OCI-LY1 (cell line): ENCODE data around the gene GRK4.
"Not testable (repeated sequence)": the region's sequence is repeated elsewhere in the genome, so short reads cannot be mapped to it uniquely, and the experiment has no call there.

Experiments
- H2AFZ ChIP-seq: fragments of 200-600 bp; sonication (generic), shearing (Covaris generic); 2 replicates; pipeline ENCODE4 v1.6.0; 2014; ENCODE audit warnings: antibody characterized with exemption, mild to moderate bottlenecking, low read length
- H3F3A ChIP-seq: fragments of 200-600 bp; sonication (generic), shearing (Covaris generic); 2 replicates; pipeline ENCODE4 v1.6.0; 2014; ENCODE audit warnings: mild to moderate bottlenecking, antibody characterized with exemption, low read length, moderate library complexity; ENCODE audit not compliant: insufficient read depth
- H3K27ac ChIP-seq: fragments of 200-600 bp; sonication (generic); 2 replicates; pipeline ENCODE4 v1.5.1; 2014; ENCODE audit warnings: low read length, mixed run types, mild to moderate bottlenecking, low read depth; ENCODE audit not compliant: poor library complexity, severe bottlenecking
- H3K27me3 ChIP-seq: fragments of 200-600 bp; sonication (generic); 2 replicates; pipeline ENCODE4 v1.6.0; 2014; ENCODE audit warnings: antibody characterized with exemption, mild to moderate bottlenecking, low read length, moderate library complexity; ENCODE audit not compliant: insufficient read depth
- H3K36me3 ChIP-seq: fragments of 200-600 bp; sonication (generic); 2 replicates; pipeline ENCODE4 v1.6.1; 2014; ENCODE audit warnings: mild to moderate bottlenecking, antibody characterized with exemption, low read length, moderate library complexity, mixed read lengths; ENCODE audit not compliant: insufficient read depth
- H3K4me1 ChIP-seq: fragments of 200-600 bp; sonication (generic); 2 replicates; pipeline ENCODE4 v1.5.1; 2014; ENCODE audit warnings: mild to moderate bottlenecking, low read length, moderate library complexity; ENCODE audit not compliant: insufficient read depth, severe bottlenecking
- H3K4me2 ChIP-seq: fragments of 200-600 bp; sonication (generic), shearing (Covaris generic); 2 replicates; pipeline ENCODE4 v1.6.1; 2014; ENCODE audit warnings: low read length
- H3K4me3 ChIP-seq: fragments of 200-600 bp; sonication (generic); 2 replicates; pipeline ENCODE4 v1.5.1; 2014; ENCODE audit warnings: low read length, low read depth, mild to moderate bottlenecking, mixed read lengths; ENCODE audit not compliant: poor library complexity, severe bottlenecking
- H3K79me2 ChIP-seq: fragments of 200-600 bp; shearing (Covaris generic); 2 replicates; pipeline ENCODE4 v1.6.1; 2016; ENCODE audit warnings: mixed run types, low read length, mixed read lengths; ENCODE audit not compliant: insufficient read depth
- H3K9ac ChIP-seq: fragments of 200-600 bp; sonication (generic), shearing (Covaris generic); 2 replicates; pipeline ENCODE4 v1.6.1; 2014; ENCODE audit warnings: mild to moderate bottlenecking, low read length, mixed read lengths
- H3K9me2 ChIP-seq: fragments of 200-600 bp; sonication (generic), shearing (Covaris generic); 2 replicates; pipeline ENCODE4 v1.6.1; 2014; ENCODE audit warnings: low read depth, mild to moderate bottlenecking, low read length, mixed read lengths
- H3K9me3 ChIP-seq: fragments of 200-600 bp; shearing (Covaris generic); 2 replicates; pipeline ENCODE4 v1.6.1; 2014; ENCODE audit warnings: low read length, mixed read lengths
- H4K20me1 ChIP-seq: fragments of 200-600 bp; sonication (generic), shearing (Covaris generic); 2 replicates; pipeline ENCODE4 v1.6.0; 2016; ENCODE audit warnings: mild to moderate bottlenecking, low read length; ENCODE audit not compliant: insufficient read depth
- CTCF ChIP-seq: fragments of 200-600 bp; sonication (generic), shearing (Covaris generic); IDR thresholded peaks from 2 replicates; pipeline ENCODE4 v1.5.1; 2017; ENCODE audit warnings: mild to moderate bottlenecking, antibody characterized with exemption, low read length, moderate library complexity, mixed read lengths
- EZH2 ChIP-seq: fragments of 200-600 bp; sonication (generic), shearing (Covaris generic); IDR thresholded peaks from 2 replicates; pipeline ENCODE4 v1.8.0; 2017; ENCODE audit warnings: borderline replicate concordance, mixed run types, mild to moderate bottlenecking, antibody characterized with exemption, low read length, moderate library complexity, mixed read lengths

The GRK4 gene

GRCh38 chr4:2936773-2937145 is 26.6 kb upstream of the GRK4 start:
- Histone ChIP-seq H3K36me3 (peaks cover 47% of the 10 kb centered on the region), H3F3A (0 out of 2 replicates have a peak, but pooled peaks cover 3% of the 10 kb centered on the region), H3K9ac (peak overlapping the region; percentile 84; the same call in 1 of the 2 replicates), H3K4me2 (peak overlapping the region; percentile 78), H3K27me3 (no peaks in the 10 kb centered on the region), H3K9me2 (no peaks in the 10 kb centered on the region), H3K9me3 (no peaks in the 10 kb centered on the region), H4K20me1 (no peaks in the 10 kb centered on the region), H3K4me1 (peaks cover 51% of the 10 kb centered on the region), H3K4me3 (peak overlapping the region; percentile 91), H2AFZ (no peak overlapping the region), H3K27ac (peak overlapping the region; percentile 76), H3K79me2 (no peaks in the 10 kb centered on the region)
- TF ChIP-seq CTCF (no peak), EZH2 (no peak)

DNA sequence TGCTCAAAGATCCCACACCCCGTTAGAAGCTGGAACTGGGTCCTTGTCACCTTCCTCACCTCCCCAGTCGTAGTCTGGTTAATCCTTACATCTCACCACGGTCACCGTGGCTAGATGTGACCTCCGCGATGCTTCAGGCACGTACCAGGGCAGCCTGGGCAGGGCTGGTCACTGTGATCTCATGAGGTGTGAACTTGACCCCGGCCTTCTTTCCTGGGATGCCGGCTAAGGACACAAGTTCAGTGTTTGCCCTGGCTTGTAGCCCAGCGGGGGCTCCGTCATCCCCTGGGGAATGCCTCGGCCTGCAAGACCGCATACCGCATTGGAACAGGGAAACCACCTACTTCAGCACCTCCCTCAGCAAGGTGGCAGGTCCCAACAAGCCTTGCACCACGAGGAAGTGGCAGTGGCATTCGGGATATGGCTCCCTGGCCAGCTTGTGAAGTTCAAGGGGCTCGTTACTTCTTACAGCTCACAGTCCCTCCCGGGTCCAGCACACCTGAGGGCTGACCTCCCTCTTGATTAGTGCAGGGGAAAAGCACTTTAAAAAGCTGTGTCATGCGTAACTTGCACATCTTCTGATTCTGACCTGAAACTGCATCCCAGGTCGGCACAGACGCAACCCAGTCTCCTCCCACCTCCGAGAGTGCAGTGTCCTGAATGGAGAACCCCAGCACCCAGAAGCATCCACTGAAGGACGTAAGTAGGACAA is 26.1 kb upstream of the GRK4 start:
- Histone ChIP-seq H3K4me3 (peak overlapping the region; percentile 91), H3K9me3 (no peaks in the 10 kb centered on the region), H3K4me1 (peaks cover 50% of the 10 kb centered on the region), H3K27me3 (no peaks in the 10 kb centered on the region), H3K4me2 (peak overlapping the region; percentile 78), H4K20me1 (no peaks in the 10 kb centered on the region), H2AFZ (no peak overlapping the region), H3K9ac (peak overlapping the region; percentile 84; the same call in 1 of the 2 replicates), H3K27ac (peak overlapping the region; percentile 76), H3K9me2 (no peaks in the 10 kb centered on the region), H3K79me2 (no peaks in the 10 kb centered on the region), H3K36me3 (peaks cover 53% of the 10 kb centered on the region), H3F3A (0 out of 2 replicates have a peak, but pooled peaks cover 3% of the 10 kb centered on the region)
- TF ChIP-seq CTCF (no peak), EZH2 (no peak)

DNA sequence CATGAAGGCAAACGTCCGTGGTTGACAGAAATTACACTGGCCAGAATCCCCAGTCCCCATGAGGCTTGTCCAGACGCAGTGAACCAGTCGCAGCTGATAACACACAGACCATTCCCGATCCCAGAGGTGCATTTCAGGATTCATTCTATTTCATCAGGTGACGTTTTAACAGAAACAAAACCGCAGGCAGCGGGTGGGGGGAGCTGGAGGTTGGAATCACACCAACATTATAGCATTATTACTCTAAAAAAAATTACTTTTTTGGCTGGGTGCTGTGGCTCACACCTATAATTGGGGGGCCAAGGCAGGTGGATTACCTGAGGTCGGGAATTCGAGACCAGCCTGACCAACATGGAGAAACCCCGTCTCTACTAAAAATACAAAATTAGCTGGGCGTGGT is 25.4 kb upstream of the GRK4 start:
- 0 out of 2 replicates have a peak, but pooled peaks cover 3% of the 10 kb centered on the region for H3F3A ChIP-seq
- H4K20me1 ChIP-seq, result no peaks in the 10 kb centered on the region
- peak overlapping the region; percentile 76 for H3K27ac ChIP-seq
- H3K9ac ChIP-seq, result no peak overlapping the region
- no peaks in the 10 kb centered on the region for H3K79me2 ChIP-seq
- no peaks in the 10 kb centered on the region for H3K9me2 ChIP-seq
- no peaks in the 10 kb centered on the region for H3K27me3 ChIP-seq
- H3K4me2 ChIP-seq, result peak overlapping the region; percentile 78; the same call in 1 of the 2 replicates
- peaks cover 50% of the 10 kb centered on the region for H3K4me1 ChIP-seq
- no peak for TF ChIP-seq CTCF
- TF ChIP-seq EZH2, result no peak
- H3K36me3 ChIP-seq, result peaks cover 60% of the 10 kb centered on the region
- H3K9me3 ChIP-seq, result no peaks in the 10 kb centered on the region
- H2AFZ ChIP-seq, result no peak overlapping the region
- H3K4me3 ChIP-seq, result peak overlapping the region; percentile 91

- H3K9me2 ChIP-seq, H3K9me3 ChIP-seq, H3K79me2 ChIP-seq, H3K9ac ChIP-seq, H3K27me3 ChIP-seq, H2AFZ ChIP-seq, H3K4me2 ChIP-seq, H3K4me3 ChIP-seq, H3K27ac ChIP-seq, H4K20me1 ChIP-seq, H3F3A ChIP-seq: not testable (repeated sequence)
- peaks cover 63% of the 10 kb centered on the region for H3K36me3 ChIP-seq
- H3K4me1 ChIP-seq, result peaks cover 48% of the 10 kb centered on the region
Observed at GRCh38 chr4:2938411-2938810, 25.0 kb upstream of the GRK4 start.
